HG03575 (cell line): ENCODE measurements around the gene TMEM175.
"Not testable (repeated sequence)": the region's sequence is repeated elsewhere in the genome, so short reads cannot be mapped to it uniquely, and the experiment has no call there.

Experiments
- ATAC-seq: cut with Tn5 transposase; IDR thresholded peaks from one replicate; pipeline ENCODE4 v1.9.1; 2021; ENCODE audit not compliant: unreplicated experiment, insufficient number of reproducible peaks, low FRiP score; ENCODE audit errors: extremely low read depth

The TMEM175 gene

DNA sequence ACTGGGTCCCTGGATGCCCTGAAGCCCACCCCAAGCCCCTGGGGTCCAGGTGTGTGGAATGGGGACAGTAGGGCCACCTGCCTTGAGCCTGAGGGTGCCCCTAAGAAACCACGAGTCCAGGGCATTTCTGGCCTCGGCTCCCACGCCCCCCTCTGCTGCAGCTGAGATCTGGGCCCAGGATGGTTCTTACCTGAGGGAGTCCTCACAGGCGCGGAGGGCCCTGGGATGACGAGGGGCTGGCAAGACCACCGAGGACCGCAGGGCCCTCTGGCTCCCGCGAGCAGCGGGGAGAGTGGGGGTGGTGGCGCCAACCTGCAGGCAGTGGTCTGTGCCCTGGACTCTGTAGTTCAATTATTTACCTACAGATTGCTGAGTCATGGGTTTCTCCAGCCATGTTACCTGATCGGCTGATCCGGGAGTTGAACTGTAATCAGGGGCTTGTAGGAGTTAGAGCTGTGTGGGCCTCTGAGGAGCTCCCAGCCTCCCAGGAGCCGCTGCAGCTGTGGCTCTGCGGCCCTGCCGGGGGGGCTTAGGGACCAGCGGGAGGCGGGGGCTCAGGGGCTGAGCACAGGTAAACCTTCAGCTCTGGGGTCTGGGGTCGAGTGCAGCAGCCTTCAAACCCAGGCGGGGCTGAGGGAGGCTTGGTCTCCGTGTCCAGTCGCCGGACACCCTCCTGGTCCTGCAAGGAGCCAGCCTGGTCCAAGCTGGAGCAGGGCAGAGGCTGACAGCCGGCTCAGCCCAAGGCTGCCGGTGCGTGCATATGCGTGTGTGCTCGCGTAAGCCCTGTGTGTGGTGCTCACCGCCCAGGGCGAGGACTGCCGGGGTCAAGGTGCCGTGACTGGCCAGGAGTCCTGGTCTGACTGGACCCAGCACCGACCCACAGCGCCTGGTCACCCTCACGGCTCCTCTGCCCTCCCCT lies 61.1 kb downstream of the TMEM175 start, which contains the start of gene SLC26A1:
Gene SLC26A1, minus strand, starts transcription at position 294 of the 919 bp plus-strand sequence. CDS start 1,701 bp downstream, outside the sequence.
- ATAC-seq: no peak

DNA sequence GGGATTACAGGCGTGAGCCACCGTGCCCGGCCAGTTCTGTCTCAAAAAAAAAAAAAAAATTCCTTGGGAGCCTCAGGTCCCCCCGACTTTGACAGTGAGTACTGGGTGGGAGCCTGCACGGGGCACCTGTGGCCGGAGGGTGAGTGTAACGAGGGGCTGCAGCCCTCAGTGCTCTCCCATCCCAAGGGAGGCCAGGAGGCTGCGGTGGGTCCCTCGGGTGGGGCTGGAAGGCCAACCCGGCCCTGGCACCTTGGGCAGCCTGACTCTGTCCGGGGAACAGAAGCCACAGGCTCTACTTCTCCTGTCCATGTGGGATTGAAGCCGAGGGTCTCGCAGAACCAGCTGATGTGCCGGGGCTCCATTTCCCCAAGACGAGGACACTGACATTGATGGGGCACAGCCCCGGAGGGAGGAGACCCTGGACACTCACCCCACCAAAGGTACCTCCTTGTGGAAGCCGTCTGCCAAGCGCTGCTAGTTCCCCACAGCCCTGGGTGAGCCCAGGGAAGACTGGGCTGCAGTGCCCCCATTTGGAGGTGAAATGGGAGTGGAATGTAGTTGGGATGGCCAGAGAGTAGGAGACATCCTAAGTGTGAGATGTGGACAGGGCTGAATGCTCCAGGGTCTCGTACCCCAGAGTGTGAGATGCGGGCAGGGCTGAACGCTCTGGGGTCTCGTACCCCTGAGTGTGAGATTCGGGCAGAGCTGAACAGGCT lies 63.2 kb downstream of the TMEM175 start:
- ATAC-seq: no peak

- ATAC-seq: no peak
These were observed 64.1 kb downstream of the TMEM175 start for GRCh38 chr4:996030-996996.

DNA sequence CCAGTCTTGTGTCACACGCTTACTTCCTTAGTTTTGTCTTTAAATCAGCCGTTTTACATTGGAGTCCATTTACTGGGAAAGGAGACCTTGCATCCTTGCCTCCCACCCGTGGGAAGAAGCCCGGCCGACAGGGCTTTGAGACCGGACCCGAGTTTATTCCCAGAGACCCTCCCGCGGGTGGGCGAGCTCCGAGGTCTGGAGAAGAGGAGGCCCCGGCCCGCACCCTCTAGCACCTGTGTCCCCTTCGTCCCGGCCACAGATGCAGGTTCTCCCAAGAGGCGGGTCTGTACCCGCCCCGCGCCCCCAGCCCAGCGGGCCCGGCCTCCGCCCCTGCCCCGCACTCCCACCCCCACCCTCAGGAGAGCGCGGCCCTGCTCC lies 64.7 kb downstream of the TMEM175 start:
- ATAC-seq: no peak

- no peak for ATAC-seq
These were observed 65.3 kb downstream of the TMEM175 start for GRCh38 chr4:997375-998071.

DNA sequence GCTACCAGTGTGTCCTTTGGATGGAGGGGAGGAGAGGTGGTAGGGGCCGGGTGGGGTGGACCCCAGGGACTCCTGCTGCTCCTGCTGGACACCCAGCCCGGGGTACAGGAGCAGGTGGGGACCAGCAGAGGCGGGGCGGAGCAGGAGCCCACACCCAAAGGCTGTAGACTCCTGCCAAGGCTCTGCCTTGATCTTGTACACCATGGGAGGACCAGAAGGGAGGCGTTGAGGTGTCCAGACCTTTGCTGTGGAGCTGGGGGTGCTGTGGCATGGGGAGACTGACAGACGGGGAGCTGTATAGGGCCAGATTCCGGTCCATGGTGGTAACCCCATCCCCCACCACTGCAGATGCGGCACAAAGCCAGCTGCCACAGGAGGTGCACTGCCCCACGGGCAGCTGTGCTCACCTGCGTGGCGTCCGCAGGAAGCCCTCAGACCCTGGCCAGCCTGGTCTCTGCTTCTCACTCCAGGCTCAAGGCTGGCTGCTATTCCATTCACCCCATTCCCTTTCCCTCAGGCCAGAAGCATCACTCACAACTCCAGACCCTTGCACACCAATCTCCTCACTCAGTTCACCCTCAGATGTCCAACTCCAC lies 65.9 kb downstream of the TMEM175 start:
- no peak for ATAC-seq

DNA sequence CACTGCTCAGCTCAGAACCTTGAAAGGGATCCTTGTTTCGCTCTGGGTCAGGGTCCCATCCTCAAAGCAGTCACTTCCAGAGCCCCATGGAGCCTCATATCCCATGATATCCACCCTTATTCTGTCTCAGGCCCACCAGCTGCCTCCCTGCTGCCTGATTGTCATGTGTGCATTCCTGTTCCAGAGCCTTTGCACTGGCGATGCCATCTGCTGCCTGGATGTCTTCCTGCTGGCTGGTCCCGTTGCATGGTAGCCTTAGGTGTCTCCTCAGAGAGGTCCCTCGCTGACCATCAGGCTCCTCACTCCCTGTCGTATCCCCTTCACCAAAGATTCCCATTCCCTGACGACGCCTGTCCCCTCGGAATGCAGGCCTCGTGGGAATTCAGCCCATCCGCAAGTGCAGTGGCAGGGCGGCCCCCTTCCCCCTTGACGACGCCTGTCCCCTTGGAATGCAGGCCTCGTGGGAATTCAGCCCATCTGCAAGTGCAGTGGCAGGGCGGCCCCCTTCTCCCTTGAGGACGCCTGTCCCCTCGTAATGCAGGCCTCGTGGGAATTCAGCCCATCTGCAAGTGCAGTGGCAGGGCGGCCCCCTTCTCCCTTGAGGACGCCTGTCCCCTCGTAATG lies 67.1 kb downstream of the TMEM175 start:
- not testable (repeated sequence) for ATAC-seq

GRCh38 chr4:999882-1000425 lies 67.7 kb downstream of the TMEM175 start:
- ATAC-seq: no peak

DNA sequence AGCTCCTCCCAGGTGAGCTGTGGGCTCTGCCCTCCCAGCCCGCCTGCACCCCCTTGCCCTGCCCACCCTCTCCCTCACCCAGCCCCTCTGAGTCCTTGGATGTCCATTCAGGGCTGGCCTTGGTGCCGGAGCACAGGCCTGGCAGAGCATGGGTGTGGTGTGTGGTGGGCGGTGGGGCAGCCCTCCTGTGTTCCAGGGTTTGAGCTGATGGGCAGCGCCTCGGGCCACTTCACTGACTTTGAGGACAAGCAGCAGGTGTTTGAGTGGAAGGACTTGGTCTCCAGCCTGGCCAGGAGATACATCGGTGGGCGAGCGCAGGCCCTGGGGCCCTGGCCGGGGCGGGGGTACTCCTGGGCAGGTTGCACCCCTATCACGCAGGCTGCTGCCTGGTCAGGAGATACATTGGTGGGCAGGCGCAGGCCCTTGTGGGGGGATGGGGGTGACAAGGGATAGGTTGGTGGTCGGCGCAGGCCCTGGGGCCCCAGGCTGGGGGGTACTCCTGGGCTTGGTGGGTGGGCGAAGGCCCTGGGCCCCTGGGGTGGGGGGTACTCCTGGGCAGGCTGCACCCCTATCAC lies 68.5 kb downstream of the TMEM175 start:
- no peak for ATAC-seq

- ATAC-seq: no peak
These were observed 69.4 kb downstream of the TMEM175 start for GRCh38 chr4:1001561-1002130.

DNA sequence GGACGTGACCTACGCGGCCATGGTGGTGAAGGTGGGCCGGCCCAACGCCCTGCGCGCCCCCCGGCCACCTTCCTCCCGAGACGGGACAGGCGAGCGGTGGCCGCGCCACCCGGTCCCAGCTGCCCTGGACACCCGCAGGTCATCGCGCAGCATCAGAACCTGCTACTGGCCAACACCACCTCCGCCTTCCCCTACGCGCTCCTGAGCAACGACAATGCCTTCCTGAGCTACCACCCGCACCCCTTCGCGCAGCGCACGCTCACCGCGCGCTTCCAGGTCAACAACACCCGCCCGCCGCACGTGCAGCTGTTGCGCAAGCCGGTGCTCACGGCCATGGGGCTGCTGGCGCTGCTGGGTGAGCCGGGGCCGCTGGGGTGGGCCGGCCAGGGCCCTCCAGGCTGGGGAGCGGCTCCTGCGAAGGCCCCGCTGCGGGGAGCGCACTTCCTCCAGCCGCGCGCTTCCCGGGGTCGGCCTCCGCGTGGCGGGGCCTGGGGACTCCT lies 69.9 kb downstream of the TMEM175 start:
- no peak for ATAC-seq

GRCh38 chr4:1002631-1003251 lies 70.5 kb downstream of the TMEM175 start:
- no peak for ATAC-seq

- ATAC-seq: no peak
These were observed 71.2 kb downstream of the TMEM175 start for GRCh38 chr4:1003271-1004070.

DNA sequence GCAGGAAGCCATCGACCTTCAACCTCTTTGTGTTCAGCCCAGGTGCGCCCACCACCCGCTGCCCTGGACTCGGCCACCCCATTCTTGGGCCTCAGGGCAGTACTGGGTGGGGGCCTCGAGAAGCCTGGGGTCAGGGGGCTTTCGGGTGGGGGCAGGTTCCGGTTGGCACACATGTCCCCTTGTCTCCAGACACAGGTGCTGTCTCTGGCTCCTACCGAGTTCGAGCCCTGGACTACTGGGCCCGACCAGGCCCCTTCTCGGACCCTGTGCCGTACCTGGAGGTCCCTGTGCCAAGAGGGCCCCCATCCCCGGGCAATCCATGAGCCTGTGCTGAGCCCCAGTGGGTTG lies 71.8 kb downstream of the TMEM175 start:
- ATAC-seq: no peak

DNA sequence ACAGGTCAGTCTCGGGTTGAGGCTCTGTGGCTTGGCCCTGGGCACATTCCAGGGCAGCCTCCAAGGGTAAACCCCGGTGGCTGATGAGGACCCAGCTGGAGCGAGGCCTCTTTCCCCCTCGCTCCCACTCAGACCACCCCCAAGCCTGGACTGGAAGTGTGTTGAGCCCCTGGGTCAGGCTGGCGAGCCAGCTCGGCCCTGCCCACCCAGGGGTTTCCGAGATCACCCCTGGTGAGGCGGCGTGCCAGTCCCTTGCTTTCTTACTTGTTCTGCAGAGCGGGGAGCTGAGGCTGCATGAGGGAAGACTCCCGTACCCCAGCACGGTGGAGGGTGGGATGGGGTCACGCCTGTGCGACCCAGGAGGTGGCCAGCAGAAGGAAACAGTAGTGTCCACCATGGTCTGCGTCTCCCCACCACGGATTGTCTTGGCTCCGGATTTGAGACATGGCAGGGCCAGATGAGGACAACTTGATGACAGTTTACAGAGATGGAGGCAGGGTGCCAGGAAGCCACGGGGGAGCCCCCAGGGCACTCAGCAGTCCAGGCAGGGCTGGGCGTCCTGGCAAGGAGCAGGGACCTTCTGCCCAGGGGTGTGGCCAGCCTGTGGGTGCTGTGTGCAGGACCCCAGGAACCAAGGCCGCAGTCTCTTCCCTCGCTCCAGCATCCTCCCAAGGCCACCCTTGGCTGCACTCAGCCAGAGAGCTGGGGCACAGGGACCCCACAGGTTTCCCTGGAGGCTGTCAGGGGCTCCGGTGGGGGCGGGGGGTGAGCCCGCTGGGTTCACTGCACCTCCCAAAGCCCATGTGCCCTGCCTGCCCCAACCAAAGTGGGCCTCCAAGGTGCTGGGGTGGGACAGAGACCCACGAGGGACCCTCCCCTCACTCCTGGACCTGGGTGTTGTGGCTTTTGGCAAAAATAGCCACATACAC lies 72.6 kb downstream of the TMEM175 start:
- no peak for ATAC-seq
